T-helper 2 cell (primary cell): ENCODE data around the gene ADGRB3.
"Not testable (repeated sequence)": the region's sequence is repeated elsewhere in the genome, so short reads cannot be mapped to it uniquely, and the experiment has no call there.

Experiments
- DNase-seq, 5 experiments: peaks; one replicate each; pipeline versions ENCODE4 v3.0.0 to v3.0.0-alpha.2; 2012 to 2022

ADGRB3 gene

DNA sequence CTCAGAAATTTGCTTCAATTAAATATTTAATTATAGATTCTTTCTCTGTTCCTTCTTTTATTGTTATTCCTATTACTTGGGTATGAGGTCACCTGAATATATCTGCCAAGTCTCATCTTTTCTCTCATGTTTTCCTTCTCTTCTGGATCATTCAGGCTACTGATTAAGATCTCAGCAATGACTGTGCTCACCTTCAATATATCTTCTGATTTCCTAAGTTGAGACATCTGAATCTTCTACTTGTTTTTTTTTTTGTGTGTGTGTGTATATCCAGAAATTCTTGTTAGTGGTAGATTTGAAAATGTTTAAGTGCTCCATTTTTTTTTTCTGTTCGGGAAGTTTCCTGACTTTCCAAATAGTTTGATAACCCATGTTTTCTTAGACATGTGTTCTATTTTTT lies 108.0 kb downstream of the ADGRB3 start:
- no peak for DNase-seq

DNA sequence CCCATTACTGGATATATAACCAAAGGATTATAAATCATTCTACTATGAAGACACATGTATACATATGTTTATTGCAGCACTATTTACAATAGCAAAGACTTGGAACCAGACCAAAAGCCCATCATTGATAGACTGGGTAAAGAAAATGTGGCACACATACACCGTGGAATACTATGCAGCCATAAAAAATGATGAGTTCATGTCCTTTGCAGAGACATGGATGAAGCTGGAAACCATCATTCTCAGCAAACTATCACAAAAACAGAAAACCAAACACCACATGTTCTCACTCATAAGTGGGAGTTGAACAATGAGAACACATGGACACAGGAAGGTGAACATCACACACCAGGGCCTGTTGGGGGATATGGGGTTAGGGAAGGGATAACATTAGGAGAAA lies 109.3 kb downstream of the ADGRB3 start:
- DNase-seq, result not testable (repeated sequence)

DNA sequence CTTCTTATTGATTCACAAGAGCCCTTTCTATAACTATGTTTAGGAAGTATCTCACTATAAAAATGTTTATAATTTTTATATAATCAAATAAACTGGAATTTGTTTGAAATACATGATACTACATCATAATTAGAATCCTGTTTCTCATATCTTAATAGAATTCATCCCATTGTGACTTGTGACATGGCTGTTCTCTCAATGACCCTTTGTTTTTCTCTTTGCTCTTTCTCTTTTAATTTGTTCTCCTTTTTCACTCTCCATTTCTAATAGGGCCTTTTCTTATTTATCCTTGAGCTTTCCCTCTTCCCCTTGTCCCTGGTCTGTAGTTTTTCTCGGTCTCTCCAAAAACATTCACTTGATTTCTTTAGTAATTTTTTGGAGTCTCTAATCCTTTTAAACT lies 111.3 kb downstream of the ADGRB3 start:
- no peak for DNase-seq

DNA sequence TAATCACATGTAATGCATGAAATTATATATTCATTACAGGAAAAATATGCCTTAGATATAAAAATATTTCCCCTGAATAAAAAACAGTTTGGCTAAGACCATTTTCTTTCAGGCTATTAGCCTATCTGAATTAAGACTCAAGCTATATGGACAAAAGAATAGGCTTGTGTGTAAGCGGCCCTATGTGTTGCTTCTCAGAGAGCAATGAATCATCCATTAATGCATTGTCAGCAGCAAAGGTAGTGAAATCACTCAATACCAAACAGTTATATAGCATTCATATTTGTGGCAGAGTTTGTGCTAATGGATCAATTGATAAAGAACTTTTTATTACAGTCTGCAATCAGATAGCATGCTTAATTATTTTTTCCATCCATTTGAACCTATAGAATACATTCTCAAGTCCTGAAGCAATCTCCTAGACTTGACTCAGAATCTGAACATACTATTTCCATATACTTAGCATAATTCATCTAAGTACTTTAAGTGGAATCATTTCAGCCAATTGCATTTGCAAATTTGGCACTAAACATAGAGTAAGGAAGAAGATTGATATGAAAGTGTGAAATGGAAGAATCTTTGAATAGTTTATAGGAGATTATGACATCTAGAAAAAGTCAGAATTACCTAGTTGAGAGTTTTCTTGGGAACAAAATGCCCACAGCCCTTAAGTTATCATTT lies 112.2 kb downstream of the ADGRB3 start:
- DNase-seq, result no peak

DNA sequence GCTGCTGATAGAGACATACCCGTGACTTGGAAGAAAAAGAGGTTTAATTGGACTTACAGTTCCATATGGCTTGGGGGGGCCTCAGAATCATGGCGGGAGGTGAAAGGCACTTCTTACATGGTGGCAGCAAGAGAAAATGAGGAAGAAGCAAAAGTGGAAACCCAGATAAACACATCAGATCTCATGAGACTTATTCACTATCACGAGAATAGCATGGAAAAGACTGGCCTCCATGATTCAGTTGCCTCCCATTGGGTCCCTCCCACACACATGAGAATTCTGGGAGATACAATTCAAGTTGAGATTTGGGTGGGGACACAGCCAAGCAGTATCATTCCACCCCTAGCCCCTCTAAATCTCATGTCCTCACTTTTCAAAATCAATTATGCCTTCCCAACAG lies 112.8 kb downstream of the ADGRB3 start:
- DNase-seq, result not testable (repeated sequence)

DNA sequence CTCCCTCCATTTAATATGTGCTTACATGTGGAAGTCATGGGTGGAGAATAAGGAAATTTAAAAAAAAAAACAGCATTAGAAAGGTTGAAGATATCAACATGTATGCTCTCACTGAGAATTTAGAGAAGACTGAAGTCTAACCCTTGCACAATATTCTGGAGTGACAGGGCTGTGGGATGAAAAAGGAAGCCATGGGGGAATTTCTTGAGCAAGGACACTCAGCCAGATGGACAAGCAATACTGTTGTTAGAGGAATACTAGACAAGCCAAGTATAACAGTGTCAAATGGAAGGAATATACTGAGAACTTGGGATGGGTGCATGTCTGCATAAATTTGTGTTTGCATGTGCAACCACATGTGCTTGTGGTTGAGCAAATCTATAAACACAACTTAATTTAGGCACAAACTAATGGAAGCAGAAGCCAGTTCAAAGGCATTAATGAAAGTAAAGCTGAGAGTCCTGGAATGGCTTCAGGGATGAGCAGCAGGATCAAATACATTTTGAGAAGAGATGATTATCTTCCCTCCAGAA lies 119.7 kb downstream of the ADGRB3 start:
- DNase-seq, result no peak

DNA sequence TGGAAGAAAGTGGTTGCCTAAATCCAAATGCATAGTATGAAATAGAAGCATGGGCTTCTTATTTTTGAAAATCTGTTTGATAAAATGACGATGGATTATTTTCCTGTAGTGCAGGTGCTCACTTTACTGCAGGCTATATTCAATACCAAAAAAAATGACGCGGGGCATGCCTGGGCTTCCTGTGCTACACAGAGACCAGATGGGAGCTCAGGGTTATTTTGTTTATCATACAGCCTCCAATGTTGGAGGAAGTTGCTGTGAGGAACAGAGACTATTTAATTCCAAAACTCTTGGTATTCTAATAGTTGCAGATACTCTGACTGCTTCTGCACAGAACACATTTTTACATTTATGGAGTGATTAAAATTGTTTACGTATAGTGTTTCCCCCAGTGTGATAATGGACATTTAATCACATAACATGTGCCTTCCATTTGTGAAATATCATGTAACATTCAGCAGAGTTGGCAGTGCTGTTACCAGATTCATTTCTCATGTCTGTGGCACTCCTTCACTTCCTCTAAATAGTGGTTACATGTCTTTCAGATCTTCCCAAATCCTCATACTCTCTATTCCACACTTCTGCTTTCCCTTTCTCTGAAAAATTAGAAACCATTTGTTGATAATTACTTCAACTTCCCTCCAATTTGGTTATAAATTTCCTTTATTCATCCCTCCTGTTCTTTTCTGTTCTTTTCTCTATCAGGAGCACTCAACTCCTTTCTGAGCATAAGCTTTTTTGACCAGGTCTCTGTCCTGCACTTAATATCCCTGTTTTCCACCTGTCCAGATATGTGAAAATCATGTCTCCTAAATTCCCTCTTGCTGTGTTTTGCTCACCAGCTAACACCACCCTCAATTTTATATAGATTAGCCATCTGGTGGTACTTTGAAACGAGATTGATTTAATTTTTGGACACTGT lies 121.6 kb downstream of the ADGRB3 start:
- DNase-seq, result no peak

DNA sequence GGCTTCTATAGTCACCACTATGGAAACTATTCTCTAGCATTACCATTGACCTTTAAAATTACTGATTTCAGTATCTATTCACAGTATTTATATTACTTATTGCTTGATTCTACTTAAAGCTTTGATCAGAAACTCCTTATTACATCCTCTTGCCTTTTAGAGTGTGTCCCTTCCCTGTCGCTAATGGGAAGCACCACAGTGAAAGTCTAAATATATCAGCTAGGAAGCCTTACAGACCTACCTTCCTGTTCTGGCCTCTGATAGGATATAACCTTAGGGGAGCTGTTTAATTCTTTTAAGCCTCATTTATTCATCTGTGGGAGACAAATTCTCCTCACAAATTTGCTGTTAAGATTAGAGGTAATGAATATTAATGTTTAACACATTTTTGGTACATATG lies 122.7 kb downstream of the ADGRB3 start:
- DNase-seq, result no peak

DNA sequence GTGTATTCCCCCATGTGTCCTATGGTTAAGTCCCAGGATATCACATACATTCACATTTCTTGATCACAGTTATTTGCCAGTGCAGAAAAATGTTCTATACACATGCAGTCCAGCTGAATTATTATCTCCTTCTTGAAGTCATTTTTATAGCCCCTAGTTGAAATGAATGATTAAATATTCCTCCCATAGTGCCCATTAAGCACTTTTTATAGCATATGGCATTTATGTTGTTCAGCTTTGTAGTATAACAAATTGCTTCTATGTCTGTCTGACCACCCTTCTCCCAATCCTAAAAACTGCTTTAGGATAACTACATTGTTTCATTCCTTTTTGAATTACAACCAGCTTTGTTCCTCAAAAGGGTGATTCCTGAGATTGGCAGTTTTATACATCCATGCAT lies 123.5 kb downstream of the ADGRB3 start:
- no peak for DNase-seq

DNA sequence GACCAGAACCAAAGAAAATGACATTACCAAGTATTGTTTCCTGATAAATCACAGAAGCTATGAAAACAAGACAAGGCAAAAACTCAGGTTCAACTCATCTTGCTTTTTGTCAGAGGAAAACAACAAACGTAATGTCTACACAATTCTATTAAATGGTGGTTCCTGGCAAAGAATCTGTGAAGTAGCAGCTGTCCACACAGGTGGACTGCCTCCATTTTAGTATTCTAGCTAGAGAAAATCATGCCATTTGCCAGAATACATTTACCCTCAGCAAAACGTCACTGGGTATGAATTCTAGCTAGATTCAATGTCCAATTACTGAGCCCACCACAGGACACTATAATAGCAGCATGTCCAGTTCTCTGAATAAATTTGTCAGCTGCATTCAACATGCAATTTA lies 125.4 kb downstream of the ADGRB3 start:
- no peak for DNase-seq

DNA sequence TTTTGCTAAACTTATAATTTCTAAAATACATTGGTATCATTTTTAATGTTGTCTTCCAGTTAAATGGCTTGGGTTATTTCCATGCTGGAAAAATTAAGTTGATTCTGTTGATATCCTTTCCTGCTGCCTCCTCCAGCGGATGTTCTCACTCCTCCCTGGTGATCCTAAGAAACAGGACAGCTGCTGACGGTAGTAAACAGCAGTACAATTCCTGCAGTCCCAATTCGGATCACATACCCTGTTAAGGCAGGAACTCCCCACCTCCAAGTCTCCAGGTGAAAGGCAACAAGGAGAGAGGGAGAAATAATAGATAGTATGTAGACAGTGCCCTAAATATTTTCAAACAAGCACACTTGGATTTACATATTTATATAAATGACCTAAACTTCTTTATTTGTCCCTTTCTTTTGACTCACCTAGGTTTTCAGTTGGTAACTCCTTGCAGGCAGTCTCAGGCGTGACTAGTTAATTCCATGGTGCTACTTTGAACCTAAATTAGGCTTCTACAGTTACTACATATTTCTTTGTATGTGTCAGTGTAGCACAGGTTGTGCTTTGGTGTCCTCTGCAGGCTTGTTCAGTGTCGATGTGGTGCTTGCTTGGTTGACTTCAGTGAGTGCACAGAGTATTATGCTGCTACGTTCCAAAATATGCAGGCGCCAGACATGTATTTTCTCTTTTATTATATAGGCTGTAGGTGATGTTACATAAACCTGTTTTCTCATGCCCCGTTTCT lies 126.0 kb downstream of the ADGRB3 start:
- no peak for DNase-seq

DNA sequence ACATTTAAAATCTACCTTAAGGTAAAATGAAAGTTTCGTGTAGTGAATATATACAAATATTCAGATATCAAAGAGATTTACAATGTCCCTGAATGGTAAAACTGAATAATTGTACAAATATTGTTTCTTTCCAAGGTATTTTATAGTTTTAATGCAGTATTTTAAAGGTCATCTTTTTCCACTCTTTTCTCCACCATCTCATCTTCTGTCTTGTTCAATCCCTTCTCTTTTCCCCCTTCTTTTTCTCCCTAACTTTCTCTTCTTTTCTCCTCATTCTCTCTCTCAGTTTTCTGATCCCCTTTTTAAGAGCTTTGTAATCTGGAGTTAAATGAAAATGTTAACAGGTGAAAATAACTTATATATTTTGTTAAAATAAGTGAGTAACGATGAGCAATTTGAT lies 126.9 kb downstream of the ADGRB3 start:
- DNase-seq, result no peak

DNA sequence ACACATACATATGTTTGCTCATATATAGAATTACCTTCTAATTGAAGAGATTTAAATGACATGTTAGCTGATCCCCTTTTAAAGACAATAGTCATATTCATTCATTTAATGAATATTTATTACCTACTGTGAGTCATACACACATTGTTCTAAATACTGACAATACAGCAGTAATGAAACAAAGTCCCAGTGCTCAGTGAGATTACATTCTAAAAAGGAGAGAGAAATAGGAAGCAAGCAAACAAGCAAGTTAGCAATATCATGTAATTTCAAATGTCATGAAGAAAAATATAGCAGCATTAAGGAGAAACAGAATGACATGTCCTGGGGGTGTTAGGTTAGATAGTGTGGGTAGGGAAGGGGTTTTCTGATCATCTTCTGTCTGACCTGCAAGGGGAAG lies 136.3 kb downstream of the ADGRB3 start:
- no peak for DNase-seq

DNA sequence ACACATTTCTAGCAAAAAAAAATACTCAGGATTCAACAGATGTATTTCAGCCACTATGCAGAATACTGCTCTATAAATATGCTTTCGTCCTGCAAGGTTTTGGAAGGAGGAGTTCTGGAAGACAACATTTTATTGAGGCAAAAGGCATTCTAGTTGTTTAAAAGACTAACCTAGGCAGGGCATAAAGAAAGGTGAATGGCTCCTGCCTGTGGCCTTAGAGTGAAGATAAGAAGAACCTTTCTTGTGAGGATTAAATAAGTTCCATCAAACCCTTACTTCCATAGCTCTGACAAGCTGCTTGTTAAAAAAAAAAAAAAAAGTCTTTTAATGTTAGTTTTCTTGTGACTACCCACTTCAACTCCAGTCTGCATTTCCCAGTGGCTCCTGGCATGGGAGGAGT lies 139.8 kb downstream of the ADGRB3 start:
- DNase-seq, result no peak

DNA sequence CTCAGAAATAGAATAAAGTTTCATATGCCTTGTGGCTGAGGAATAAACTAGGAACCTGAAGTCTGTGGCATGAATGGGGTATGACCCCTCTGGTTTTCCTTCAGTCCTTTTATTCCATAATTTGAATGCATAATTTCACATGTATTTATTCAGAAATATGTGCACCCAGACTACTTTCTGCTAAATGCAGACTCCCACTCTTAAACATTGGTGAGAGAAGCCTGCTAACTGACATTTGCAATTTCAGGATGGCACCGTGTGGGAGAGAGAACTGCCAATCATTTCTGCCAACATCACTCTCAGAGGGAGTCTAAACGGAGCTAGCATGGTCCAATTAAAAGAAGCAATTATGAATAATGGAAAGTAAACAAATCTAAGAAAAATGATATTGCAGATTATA lies 141.3 kb downstream of the ADGRB3 start:
- DNase-seq, result no peak

DNA sequence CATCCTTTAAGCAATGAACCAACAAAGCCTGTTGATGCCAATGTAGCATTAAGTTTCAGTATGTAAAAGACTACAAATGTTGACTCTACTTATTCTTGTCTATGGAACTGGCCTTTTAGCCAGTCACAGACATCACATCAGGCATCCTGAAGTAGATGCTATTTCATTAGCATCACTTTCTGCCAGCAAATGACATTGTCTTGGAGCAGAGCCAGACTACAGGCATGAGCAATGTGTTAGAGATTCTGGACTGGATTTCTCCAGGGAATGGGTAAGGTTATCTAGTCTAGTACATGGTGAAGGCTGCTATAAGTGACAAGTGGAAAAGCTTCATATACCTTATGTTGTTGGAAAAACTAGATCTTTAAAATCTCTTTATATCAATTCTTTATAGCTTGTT lies 142.9 kb downstream of the ADGRB3 start:
- DNase-seq, result no peak

DNA sequence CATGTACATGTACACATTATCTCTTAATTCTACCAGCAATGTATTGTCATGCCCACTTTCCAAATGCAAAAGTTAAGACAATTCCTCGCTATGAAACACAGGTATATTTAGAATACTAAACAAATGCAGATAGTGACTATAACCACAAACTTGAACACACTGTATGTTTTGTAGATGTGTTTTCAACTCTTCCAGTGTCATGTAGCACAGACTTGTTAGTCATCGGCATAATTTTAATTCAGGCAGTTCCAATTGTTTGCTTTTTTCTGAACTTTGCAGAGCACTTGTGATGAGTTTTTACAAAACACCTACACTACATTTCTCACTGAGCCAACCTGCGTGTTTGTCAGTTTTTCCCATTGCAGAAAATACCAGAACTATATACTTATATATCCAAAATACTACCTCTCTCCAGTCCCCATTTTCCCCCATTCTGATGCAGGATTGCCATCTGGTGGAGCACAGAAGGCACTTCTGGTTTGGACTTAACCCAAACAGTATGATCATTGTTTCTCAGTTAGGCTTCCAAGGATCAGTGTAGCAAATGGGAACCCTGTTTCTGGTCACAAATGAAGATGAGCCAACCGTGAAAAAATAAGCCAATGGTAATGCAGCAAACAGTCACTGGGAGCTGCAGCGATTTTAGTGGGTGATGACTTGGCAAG lies 143.4 kb downstream of the ADGRB3 start:
- no peak for DNase-seq

DNA sequence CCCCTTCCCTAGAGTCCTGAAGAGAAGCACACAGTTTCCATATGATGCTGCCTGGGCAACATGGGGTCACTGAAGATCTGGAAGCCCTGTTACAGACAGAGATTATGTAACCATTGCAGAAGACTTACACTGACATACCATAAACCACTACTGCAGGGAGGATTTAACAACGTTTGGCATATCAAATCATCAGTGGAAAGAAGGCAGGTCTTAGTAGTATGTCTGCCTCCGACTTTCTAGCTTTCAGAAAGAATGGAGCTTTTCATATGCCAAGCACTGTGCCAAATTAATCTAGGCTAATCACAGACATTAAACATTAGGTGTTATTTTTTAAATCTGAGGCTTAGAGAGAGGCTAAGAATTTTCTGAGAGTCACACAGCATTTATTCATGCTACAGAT lies 144.3 kb downstream of the ADGRB3 start:
- DNase-seq, result no peak

DNA sequence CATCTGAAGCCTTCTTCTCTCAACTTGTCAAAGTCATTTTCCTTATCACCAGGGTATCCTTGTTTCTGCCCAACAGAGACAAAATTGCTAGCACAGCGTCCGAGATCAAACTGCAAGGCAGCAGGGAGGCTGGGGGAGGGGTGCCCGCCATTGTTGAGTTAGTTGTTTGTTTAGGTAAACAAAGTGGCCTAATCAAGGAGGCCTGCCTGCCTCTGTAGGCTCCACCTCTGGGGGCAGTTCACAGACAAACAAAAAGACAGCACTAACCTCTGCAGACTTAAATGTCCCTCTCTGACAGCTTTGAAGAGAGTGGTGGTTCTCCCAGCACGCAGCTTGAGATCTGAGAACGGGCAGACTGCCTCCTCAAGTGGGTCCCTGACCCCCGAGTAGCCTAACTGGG lies 155.0 kb downstream of the ADGRB3 start:
- DNase-seq, result not testable (repeated sequence)

DNA sequence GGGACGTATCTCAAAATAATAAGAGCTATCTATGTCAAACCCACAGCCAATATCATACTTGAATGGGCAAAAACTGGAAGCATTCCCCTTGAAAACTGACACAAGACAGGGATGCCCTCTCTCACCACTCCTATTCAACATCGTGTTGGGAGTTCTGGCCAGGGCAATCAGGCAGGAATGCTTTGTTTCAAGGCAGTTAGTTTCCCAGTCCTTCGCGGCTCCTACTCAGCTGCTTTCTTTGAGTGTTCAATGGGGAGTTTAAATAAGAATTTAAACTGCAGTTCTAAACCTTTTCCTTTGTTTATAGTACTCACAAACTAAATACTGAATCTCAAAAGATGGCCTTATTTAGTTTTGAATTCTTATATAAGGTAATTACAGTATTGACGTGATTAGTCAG lies 179.9 kb downstream of the ADGRB3 start:
- not testable (repeated sequence) for DNase-seq

DNA sequence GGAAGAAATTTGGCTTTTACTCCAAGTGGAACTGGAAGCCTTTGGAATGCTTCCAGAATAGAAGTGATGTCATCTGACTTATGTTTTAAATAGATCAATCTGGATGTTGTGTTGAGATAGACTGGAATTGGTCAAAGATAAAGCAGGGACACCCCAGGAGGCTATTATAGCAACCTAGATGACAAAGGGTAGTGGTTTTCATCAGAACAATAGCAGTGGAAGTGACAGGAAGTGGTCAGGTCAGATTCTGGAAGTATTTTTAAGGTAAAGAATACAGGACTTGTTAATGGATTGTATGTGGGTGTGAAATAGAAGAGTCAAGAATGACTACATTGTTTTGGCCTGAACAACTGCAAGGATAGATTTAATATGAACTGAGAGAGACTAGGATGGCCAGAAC lies 191.4 kb downstream of the ADGRB3 start:
- no peak for DNase-seq

DNA sequence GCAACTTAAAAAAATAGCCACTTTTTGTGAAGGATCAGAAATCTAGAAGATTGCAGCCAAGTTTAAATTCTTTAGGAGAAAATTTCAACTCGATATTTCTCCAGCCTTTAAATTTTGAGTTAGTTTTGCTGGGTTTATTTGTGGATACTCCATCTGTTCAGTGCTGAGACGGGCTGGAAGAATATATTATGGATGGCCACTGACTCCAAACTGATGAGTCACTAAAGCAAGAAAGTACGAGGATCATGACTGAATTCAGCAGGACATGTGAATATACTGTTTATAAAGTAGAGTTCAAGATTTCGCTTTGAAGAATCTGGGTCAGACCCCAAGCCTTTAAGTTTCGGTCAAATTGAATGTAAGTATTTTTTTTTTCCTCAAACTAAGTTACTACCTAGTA lies 199.5 kb downstream of the ADGRB3 start:
- no peak for DNase-seq

DNA sequence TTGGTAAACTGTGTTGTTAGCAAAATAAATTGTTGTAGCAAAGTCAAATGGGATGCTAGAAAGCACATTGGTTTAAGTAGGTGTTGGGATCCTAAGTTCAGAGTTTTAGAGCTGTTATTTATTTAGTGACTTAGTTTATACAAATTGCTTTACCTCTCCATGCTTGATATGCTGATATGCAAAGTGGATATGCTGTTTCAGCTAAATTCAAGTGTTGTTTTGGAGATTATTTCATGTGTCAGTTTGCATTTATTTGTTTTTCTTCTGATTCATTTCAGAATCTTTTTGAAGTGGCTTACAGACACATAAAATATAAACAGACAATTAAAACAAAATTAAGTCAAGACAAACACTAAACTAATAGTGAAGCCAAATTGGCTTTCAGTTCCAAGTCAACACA lies 203.5 kb downstream of the ADGRB3 start:
- no peak for DNase-seq
